GM12873 (cell line): ENCODE results near the gene AGBL4.

Source experiments
- TF ChIP-seq, protein P1 (sequence below): IDR thresholded peaks from 2 replicates; pipeline ENCODE4 v1.5.1; 2012; ENCODE audit warnings: low read depth, mild to moderate bottlenecking, moderate library complexity, low read length, control low read depth; ENCODE audit not compliant: insufficient read depth; ENCODE audit errors: missing control alignments

AGBL4 gene

DNA sequence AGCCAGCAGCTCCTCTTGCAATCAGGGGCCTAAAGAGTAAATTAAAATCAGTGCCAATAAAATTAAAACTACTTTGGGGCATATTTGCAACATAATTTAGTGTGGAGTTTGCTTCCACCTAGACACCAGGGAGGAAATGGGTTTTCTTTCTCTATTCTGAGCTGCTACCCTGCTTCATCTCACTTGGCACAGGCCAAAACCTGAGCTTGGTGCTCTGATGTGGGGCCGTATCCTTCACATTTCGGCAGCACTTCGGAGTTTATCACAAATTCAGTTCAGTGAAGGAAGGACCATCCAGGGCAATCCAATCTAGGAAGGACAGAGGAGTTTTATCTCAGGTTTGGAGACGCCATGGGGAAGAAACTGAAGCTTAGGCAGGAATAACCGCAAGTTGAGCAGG is 1428.1 kb downstream of the AGBL4 start:
- TF ChIP-seq, protein P1, sequence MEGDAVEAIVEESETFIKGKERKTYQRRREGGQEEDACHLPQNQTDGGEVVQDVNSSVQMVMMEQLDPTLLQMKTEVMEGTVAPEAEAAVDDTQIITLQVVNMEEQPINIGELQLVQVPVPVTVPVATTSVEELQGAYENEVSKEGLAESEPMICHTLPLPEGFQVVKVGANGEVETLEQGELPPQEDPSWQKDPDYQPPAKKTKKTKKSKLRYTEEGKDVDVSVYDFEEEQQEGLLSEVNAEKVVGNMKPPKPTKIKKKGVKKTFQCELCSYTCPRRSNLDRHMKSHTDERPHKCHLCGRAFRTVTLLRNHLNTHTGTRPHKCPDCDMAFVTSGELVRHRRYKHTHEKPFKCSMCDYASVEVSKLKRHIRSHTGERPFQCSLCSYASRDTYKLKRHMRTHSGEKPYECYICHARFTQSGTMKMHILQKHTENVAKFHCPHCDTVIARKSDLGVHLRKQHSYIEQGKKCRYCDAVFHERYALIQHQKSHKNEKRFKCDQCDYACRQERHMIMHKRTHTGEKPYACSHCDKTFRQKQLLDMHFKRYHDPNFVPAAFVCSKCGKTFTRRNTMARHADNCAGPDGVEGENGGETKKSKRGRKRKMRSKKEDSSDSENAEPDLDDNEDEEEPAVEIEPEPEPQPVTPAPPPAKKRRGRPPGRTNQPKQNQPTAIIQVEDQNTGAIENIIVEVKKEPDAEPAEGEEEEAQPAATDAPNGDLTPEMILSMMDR = no peak

DNA sequence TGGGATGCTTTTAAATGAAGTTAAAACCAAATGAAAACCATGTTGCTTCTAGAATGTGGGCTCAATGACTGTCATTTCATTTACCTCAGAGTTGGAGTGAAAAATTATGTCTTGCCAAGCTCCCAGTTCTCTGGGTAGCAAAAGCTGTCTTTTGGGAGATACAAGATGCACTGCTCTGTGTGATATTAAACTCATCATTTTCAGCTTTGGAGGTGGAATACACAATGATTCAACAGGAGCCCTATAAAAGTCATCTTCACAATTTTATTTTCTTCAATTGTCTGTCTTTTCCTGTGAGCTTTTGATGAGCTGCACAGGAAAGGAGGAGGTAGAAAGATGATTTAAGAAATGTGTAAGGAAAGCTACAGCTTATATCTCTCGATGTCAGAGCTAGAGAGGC is 1431.4 kb downstream of the AGBL4 start:
- TF ChIP-seq, protein P1 = no peak

DNA sequence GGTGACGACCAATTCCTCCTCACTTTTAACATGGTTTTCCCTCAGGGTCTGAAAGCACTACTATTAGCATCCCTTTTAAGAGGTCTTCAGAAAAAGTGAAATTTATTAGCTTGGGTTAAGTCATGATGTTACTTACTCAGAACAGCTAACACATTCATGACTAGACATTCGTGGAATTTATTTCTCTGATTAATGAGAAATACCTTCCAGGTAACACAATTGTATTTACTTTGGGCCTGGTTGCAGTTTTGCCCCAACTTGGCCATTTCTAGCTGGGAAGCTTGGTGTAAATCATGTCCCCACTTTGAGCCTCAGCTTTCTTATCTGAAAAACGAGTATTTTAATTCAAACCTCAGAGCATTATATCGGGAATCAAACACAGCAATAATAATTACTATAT is 1432.6 kb downstream of the AGBL4 start:
- TF ChIP-seq, protein P1 = no peak

DNA sequence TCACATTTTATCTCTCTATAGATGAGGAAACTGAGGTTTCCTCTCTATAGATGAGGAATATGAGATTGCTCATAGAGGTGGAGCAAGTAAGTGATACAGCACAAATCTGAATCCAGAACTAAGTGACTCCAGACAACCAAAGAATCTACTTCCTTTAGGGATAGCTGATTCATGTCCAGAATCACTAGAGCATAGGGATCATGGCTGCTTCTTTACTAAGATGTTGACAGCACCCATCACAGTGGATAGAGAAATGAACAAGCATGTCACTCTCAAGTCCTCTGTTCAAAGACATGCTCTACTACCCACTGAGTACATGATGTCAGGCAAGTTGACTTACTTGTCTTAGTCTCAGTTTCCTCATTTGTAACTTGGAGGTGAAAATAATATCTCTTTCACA is 1435.7 kb downstream of the AGBL4 start:
- TF ChIP-seq, protein P1 = no peak

DNA sequence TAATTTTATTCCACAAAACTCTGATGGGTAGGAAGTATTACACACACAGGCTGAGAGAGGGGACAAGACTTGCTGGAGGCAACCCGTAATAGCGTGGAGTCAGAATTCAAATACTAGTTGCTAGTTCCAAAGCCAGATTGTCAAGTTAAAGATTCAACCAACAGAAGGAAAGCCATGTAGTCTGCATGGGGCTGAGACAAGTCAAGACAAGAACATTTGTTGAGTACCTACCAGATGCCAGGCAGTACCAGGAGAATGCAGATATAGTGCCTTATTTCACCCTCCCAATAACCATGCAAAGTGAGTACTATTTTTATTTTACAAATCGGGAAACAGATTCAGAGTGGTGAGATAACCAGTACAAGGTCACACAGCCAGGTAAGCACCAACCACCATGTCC is 1441.3 kb downstream of the AGBL4 start:
- TF ChIP-seq, protein P1 = no peak

DNA sequence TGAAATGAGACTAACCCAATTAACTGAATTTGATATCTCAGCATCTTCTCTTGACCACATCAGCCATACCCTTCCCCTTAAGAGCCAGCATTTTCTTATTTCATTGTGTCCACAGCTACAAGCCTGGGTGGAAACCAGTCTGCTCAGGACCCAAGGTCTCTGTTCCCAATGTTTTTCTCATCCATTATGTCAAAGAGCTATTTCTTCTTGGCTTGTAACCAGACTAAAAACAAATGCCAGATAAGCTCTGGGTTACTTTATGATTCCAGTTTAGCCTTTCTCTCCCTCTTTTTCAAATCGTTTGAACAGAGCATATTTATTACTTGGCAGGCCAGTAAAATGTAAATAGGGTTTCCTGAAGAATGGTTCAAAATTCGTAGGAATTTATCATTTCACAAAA is 1442.5 kb downstream of the AGBL4 start:
- TF ChIP-seq, protein P1 = no peak

DNA sequence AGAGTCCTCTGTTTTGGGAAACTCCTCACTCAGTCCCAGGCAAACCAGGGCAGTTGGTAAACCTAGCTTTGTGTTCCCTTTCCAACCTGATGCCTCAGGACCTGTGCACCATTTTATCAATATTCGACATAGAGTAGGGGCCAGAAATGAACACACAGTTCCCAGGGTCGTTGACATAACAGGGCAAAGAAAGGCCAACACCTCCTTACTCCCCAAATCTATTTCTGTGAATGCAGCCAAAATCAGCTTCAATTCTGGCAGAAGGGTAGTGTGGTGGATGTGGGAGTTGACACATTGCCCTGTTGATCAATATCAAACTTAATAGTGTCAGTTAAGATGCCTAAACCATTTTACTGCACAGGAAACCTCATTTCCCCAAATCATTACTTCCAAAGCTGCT is 1447.2 kb downstream of the AGBL4 start:
- TF ChIP-seq, protein P1 = no peak
